Mesendoderm (in vitro differentiated cells): ENCODE results near the gene GDA.
"Not testable (repeated sequence)": the region's sequence is repeated elsewhere in the genome, so short reads cannot be mapped to it uniquely, and the experiment has no call there.

Source experiments
- DNase-seq: peaks from one replicate; pipeline ENCODE4 v3.0.0; 2013
- H2AK5ac ChIP-seq: 2 replicates; pipeline ENCODE4 v1.6.1; 2013; ENCODE audit warnings: low read length, inconsistent platforms
- H2BK120ac ChIP-seq: 2 replicates; pipeline ENCODE4 v1.6.1; 2013; ENCODE audit warnings: low read depth, mild to moderate bottlenecking, low read length, moderate library complexity, mixed read lengths
- H2BK15ac ChIP-seq: replicated peaks from 2 replicates; pipeline ENCODE4 v1.6.1; 2013; ENCODE audit warnings: low read depth, mild to moderate bottlenecking, moderate library complexity
- H2BK5ac ChIP-seq: 2 replicates; pipeline ENCODE4 v1.6.1; 2013; ENCODE audit warnings: low read length, inconsistent platforms
- H3K18ac ChIP-seq: 2 replicates; pipeline ENCODE4 v1.6.1; 2013; ENCODE audit warnings: mild to moderate bottlenecking, low read length, mixed read lengths
- H3K23ac ChIP-seq: one replicate; pipeline ENCODE4 v1.6.1; 2013; ENCODE audit warnings: low read length
- H3K27ac ChIP-seq: 2 replicates; pipeline ENCODE4 v1.5.1; 2013; ENCODE audit warnings: low read depth, mild to moderate bottlenecking, inconsistent platforms, low read length, moderate library complexity
- H3K27me3 ChIP-seq: 2 replicates; pipeline ENCODE4 v1.6.1; 2013; ENCODE audit warnings: low read length, control low read depth, mild to moderate bottlenecking, inconsistent platforms; ENCODE audit not compliant: insufficient read depth, poor library complexity
- H3K36me3 ChIP-seq: 2 replicates; pipeline ENCODE4 v1.6.1; 2013; ENCODE audit warnings: low read length, inconsistent platforms; ENCODE audit not compliant: control insufficient read depth, insufficient read depth
- H3K4ac ChIP-seq: one replicate; pipeline ENCODE4 v1.6.1; 2013; ENCODE audit warnings: low read depth, mild to moderate bottlenecking, low read length, moderate library complexity
- H3K4me1 ChIP-seq: 2 replicates; pipeline ENCODE4 v1.6.1; 2013; ENCODE audit warnings: low read depth, low read length, inconsistent platforms; ENCODE audit not compliant: control insufficient read depth
- H3K4me2 ChIP-seq: 2 replicates; pipeline ENCODE4 v1.6.1; 2013; ENCODE audit warnings: low read length
- H3K4me3 ChIP-seq: 2 replicates; pipeline ENCODE4 v1.5.1; 2013; ENCODE audit warnings: mild to moderate bottlenecking, low read length
- H3K56ac ChIP-seq: one replicate; pipeline ENCODE4 v1.6.1; 2013; ENCODE audit warnings: low read length
- H3K79me1 ChIP-seq: 2 replicates; pipeline ENCODE4 v1.6.1; 2013; ENCODE audit warnings: low read length, inconsistent platforms
- H3K79me2 ChIP-seq: 2 replicates; pipeline ENCODE4 v1.6.1; 2013; ENCODE audit warnings: mild to moderate bottlenecking, low read length; ENCODE audit not compliant: control insufficient read depth, insufficient read depth
- H3K9ac ChIP-seq: 2 replicates; pipeline ENCODE4 v1.6.1; 2013; ENCODE audit warnings: low read length, inconsistent platforms
- H4K5ac ChIP-seq: one replicate; pipeline ENCODE4 v1.6.1; 2013; ENCODE audit warnings: low read length
- H4K8ac ChIP-seq: one replicate; pipeline ENCODE4 v1.6.1; 2013; ENCODE audit warnings: low read depth, mild to moderate bottlenecking, control low read depth, low read length, moderate library complexity
- WGBS: extraction: QIAGEN DNeasy Blood & Tissue Kit; methylation state at CpG from one replicate; pipeline ENCODE4 v1.1.7; 2013; ENCODE audit warnings: low lambda C conversion rate, missing lambda C conversion rate; ENCODE audit not compliant: insufficient coverage; ENCODE audit errors: extremely low coverage; 5-methylcytosine and 5-hydroxymethylcytosine counted together

Gene GDA

GRCh38 chr9:72290311-72290710, 141.1 kb downstream of the GDA start:
- WGBS, result no CpG with 5 or more reads among the region's 2 CpGs
- H2BK120ac ChIP-seq, result no peak overlapping the region
- no peak overlapping the region for H3K23ac ChIP-seq
- no peak overlapping the region for H3K18ac ChIP-seq
- no peak for DNase-seq
- H3K9ac ChIP-seq, result no peak overlapping the region
- H2BK15ac ChIP-seq, result no peak overlapping the region
- H4K8ac ChIP-seq, result no peak overlapping the region
- H3K56ac ChIP-seq, result no peak overlapping the region
- H3K27me3 ChIP-seq, result no peaks in the 10 kb centered on the region
- H3K4ac ChIP-seq, result no peak overlapping the region
- H3K4me1 ChIP-seq, result no peaks in the 10 kb centered on the region
- H2AK5ac ChIP-seq, result no peak overlapping the region
- no peaks in the 10 kb centered on the region for H3K36me3 ChIP-seq
- H3K4me2 ChIP-seq, result no peak overlapping the region
- no peak overlapping the region for H4K5ac ChIP-seq
- H2BK5ac ChIP-seq, result no peak overlapping the region
- no peak overlapping the region for H3K4me3 ChIP-seq
- no peaks in the 10 kb centered on the region for H3K79me1 ChIP-seq
- H3K27ac ChIP-seq, result no peak overlapping the region
- no peaks in the 10 kb centered on the region for H3K79me2 ChIP-seq

- H2AK5ac ChIP-seq, H3K9ac ChIP-seq, H3K79me1 ChIP-seq, H3K56ac ChIP-seq, H4K5ac ChIP-seq, H3K4me2 ChIP-seq, H3K4me1 ChIP-seq, H2BK5ac ChIP-seq, H3K27me3 ChIP-seq, H3K79me2 ChIP-seq, H3K27ac ChIP-seq, H2BK15ac ChIP-seq, H2BK120ac ChIP-seq, H3K36me3 ChIP-seq, H3K18ac ChIP-seq, H3K4ac ChIP-seq, DNase-seq, H4K8ac ChIP-seq, H3K4me3 ChIP-seq, H3K23ac ChIP-seq: not testable (repeated sequence)
- WGBS, result no CpG with 5 or more reads among the region's 5 CpGs
Observed at GRCh38 chr9:72291576-72291975, 142.3 kb downstream of the GDA start.

- Histone ChIP-seq H3K27ac (no peak overlapping the region), H2AK5ac (no peak overlapping the region), H4K8ac (no peak overlapping the region), H3K18ac (no peak overlapping the region), H3K36me3 (no peaks in the 10 kb centered on the region), H4K5ac (no peak overlapping the region), H3K4ac (no peak overlapping the region), H3K27me3 (no peaks in the 10 kb centered on the region), H3K4me1 (no peaks in the 10 kb centered on the region), H3K9ac (no peak overlapping the region), H3K4me3 (no peak overlapping the region), H3K23ac (no peak overlapping the region), H3K79me1 (no peaks in the 10 kb centered on the region), H2BK15ac (no peak overlapping the region), H3K4me2 (no peak overlapping the region), H3K79me2 (no peaks in the 10 kb centered on the region), H3K56ac (no peak overlapping the region), H2BK120ac (no peak overlapping the region), H2BK5ac (no peak overlapping the region)
- no peak for DNase-seq
- WGBS, result no CpG with 5 or more reads among the region's 2 CpGs
Observed at GRCh38 chr9:72292256-72292682, 143.0 kb downstream of the GDA start.

GRCh38 chr9:72292874-72293607, 143.8 kb downstream of the GDA start:
- no peak overlapping the region for H2BK15ac ChIP-seq
- no peak overlapping the region for H2BK120ac ChIP-seq
- no peak overlapping the region for H3K56ac ChIP-seq
- H3K23ac ChIP-seq, result no peak overlapping the region
- H3K4ac ChIP-seq, result no peak overlapping the region
- H3K4me3 ChIP-seq, result no peak overlapping the region
- no peak overlapping the region for H4K5ac ChIP-seq
- H3K79me1 ChIP-seq, result no peaks in the 10 kb centered on the region
- no peaks in the 10 kb centered on the region for H3K4me1 ChIP-seq
- H2AK5ac ChIP-seq, result no peak overlapping the region
- H4K8ac ChIP-seq, result no peak overlapping the region
- no peak for DNase-seq
- no peak overlapping the region for H3K27ac ChIP-seq
- H3K79me2 ChIP-seq, result no peaks in the 10 kb centered on the region
- no peaks in the 10 kb centered on the region for H3K27me3 ChIP-seq
- no peak overlapping the region for H3K18ac ChIP-seq
- no CpG with 5 or more reads among the region's 5 CpGs for WGBS
- no peak overlapping the region for H2BK5ac ChIP-seq
- H3K36me3 ChIP-seq, result no peaks in the 10 kb centered on the region
- no peak overlapping the region for H3K4me2 ChIP-seq
- H3K9ac ChIP-seq, result no peak overlapping the region

GRCh38 chr9:72294936-72295335, 145.7 kb downstream of the GDA start:
- no peaks in the 10 kb centered on the region for H3K27me3 ChIP-seq
- H3K4me1 ChIP-seq, result no peaks in the 10 kb centered on the region
- H2BK5ac ChIP-seq, result no peak overlapping the region
- H3K4me2 ChIP-seq, result no peak overlapping the region
- no peak overlapping the region for H3K4me3 ChIP-seq
- no peak overlapping the region for H3K9ac ChIP-seq
- H2BK120ac ChIP-seq, result no peak overlapping the region
- no peaks in the 10 kb centered on the region for H3K79me1 ChIP-seq
- no peak overlapping the region for H3K23ac ChIP-seq
- no peak for DNase-seq
- H3K36me3 ChIP-seq, result no peaks in the 10 kb centered on the region
- no peak overlapping the region for H3K4ac ChIP-seq
- no peak overlapping the region for H2BK15ac ChIP-seq
- no CpG with 5 or more reads among the region's 7 CpGs for WGBS
- no peak overlapping the region for H4K8ac ChIP-seq
- no peak overlapping the region for H2AK5ac ChIP-seq
- no peak overlapping the region for H3K56ac ChIP-seq
- no peak overlapping the region for H3K18ac ChIP-seq
- no peaks in the 10 kb centered on the region for H3K79me2 ChIP-seq
- no peak overlapping the region for H3K27ac ChIP-seq
- no peak overlapping the region for H4K5ac ChIP-seq

- no peak overlapping the region for H4K8ac ChIP-seq
- H3K27me3 ChIP-seq, result no peaks in the 10 kb centered on the region
- H2BK120ac ChIP-seq, result no peak overlapping the region
- no peaks in the 10 kb centered on the region for H3K79me1 ChIP-seq
- H3K79me2 ChIP-seq, result no peaks in the 10 kb centered on the region
- H3K27ac ChIP-seq, result no peak overlapping the region
- no peak overlapping the region for H2AK5ac ChIP-seq
- no peak overlapping the region for H3K4ac ChIP-seq
- H2BK5ac ChIP-seq, result no peak overlapping the region
- H3K9ac ChIP-seq, result no peak overlapping the region
- H3K56ac ChIP-seq, result no peak overlapping the region
- peak; percentile 23 for DNase-seq
- H3K36me3 ChIP-seq, result no peaks in the 10 kb centered on the region
- no peak overlapping the region for H4K5ac ChIP-seq
- no CpG with 5 or more reads among the region's 3 CpGs for WGBS
- no peak overlapping the region for H3K23ac ChIP-seq
- H3K4me2 ChIP-seq, result no peak overlapping the region
- H3K4me3 ChIP-seq, result no peak overlapping the region
- no peaks in the 10 kb centered on the region for H3K4me1 ChIP-seq
- no peak overlapping the region for H3K18ac ChIP-seq
- no peak overlapping the region for H2BK15ac ChIP-seq
Observed at GRCh38 chr9:72297516-72297915, 148.3 kb downstream of the GDA start.
